Right lobe of liver (tissue), 6 donors: Measurements from ENCODE around the gene RDX. TPM values are rescaled to one million over a fixed set of nuclear protein-coding genes. Genes with fewer than 3 reads are reported as not detected.
"Not testable (repeated sequence)": the region's sequence is repeated elsewhere in the genome, so short reads cannot be mapped to it uniquely, and the experiment has no call there.

Source experiments
- ATAC-seq, 4 donors: fragments of 200-7000 bp; cut with Tn5 transposase; one replicate each; pipeline ENCODE4 v1.9.1; 2020; ENCODE audit warnings: mild to moderate bottlenecking in 4 of 4, moderate library complexity in 4 of 4
- DNase-seq, 3 donors: peaks; one replicate each; pipeline ENCODE4 v3.0.0-alpha.2; 2020
- H3K27ac ChIP-seq, 3 donors: fragments of 200-600 bp; one replicate each; pipeline ENCODE4 v1.8.0; 2022
- H3K27me3 ChIP-seq, 2 donors: fragments of 200-600 bp; one replicate each; pipeline ENCODE4 v1.8.0; 2022
- H3K36me3 ChIP-seq, 4 donors: fragments of 200-600 bp; sonication (generic) in 1 of 4; one replicate each; pipeline versions ENCODE4 v1.5.1 to v1.8.0; 2017 to 2022; ENCODE audit warnings: control low read depth in 1 of 4
- H3K4me1 ChIP-seq, 4 donors: fragments of 200-600 bp; sonication (generic) in 1 of 4; one replicate each; pipeline versions ENCODE4 v1.5.1 to v1.8.0; 2017 to 2022; ENCODE audit warnings: control low read depth in 1 of 4
- H3K4me3 ChIP-seq, 3 donors: fragments of 200-600 bp; one replicate each; pipeline ENCODE4 v1.8.0; 2022
- H3K9me3 ChIP-seq, 4 donors: fragments of 200-600 bp; sonication (generic) in 1 of 4; one replicate each; pipeline versions ENCODE4 v1.5.1 to v1.8.0; 2017 to 2022; ENCODE audit warnings: control low read depth in 1 of 4
- CTCF ChIP-seq, 4 donors: fragments of 200-600 bp in 3 of 4; fragments of 450-650 bp in 1 of 4; IDR thresholded peaks; one replicate each; pipeline versions ENCODE4 v1.5.1 to v1.8.0; 2016 to 2022; ENCODE audit warnings: antibody characterized with exemption in 4 of 4, mild to moderate bottlenecking in 2 of 4
- POLR2A ChIP-seq: fragments of 450-650 bp; IDR thresholded peaks from one replicate; pipeline ENCODE4 v1.6.1; 2017; ENCODE audit warnings: antibody characterized with exemption, mild to moderate bottlenecking
- WGBS: methylation state at CpG from one replicate; pipeline ENCODE4 v1.1.6; 2018; ENCODE audit warnings: low coverage, low lambda C conversion rate; ENCODE audit not compliant: insufficient coverage; ENCODE audit errors: missing lambda C conversion rate; 5-methylcytosine and 5-hydroxymethylcytosine counted together
- intact Hi-C, 2 donors: fragments of 100-400 bp; cut with DNase I; formaldehyde crosslinking; loops; one replicate each; pipeline versions ENCODE4 v1.11.2 to v1.14.1; 2022
- total RNA-seq, 6 experiments: library from RNA; depleted of rRNA in 2 of 6; stranded (reverse); fragments of >200 nt in 2 of 6; fragmentation: NEBNext Ultra II Directional in 3 of 6; extraction: Animal tissue kit (Norgen Biotek cat#: 25700) in 3 of 6; gene quantifications; one replicate each; pipeline versions ENCODE4 v1.1.0 to v1.2.4, GENCODE V29; 2016 to 2023
- donor health status: DM: no; HTN: yes; CAD: no.
- donor health status: DM: no; HTN: no; CAD: no.
- donor health status: DM: no; HTN: no; CAD: no.
- donor health status: DM: no; HTN: yes; CAD: no.
- donor health status: DM: no; HTN: yes; CAD: no.

Gene RDX
- total RNA-seq, 6 experiments from 2014 or later: 47.1 to 87.8 (median 81.8) TPM

- intact Hi-C loops: loop anchor here in 1 of 2 donors (10.0 kb wide), 1 partner anchor 60 kb away; no protein-coding TSS in a partner anchor
These were observed 1.9 kb downstream of the RDX start for GRCh38 chr11:110294509-110294908.

GRCh38 chr11:110293389-110293788 lies 3.0 kb downstream of the RDX start:
- ATAC-seq (no peak), DNase-seq (no peak)
- 53% methylated on average over 4 of the region's 4 CpGs for WGBS
- H3K27ac ChIP-seq: peak overlapping the region in 1 of 3 donors; percentile 11
- TF ChIP-seq CTCF (IDR thresholded peaks at IDR 0.05) (no peak), POLR2A (no peak)
- peaks cover 0 to 47% (median 10%) of the 10 kb centered on the region in 4 donors for H3K4me1 ChIP-seq
- H3K4me3 ChIP-seq: peak overlapping the region in 1 of 3 donors; percentile 80
- no peaks in the 10 kb centered on the region for H3K36me3 ChIP-seq
- no peaks in the 10 kb centered on the region for H3K9me3 ChIP-seq
- no peaks in the 10 kb centered on the region for H3K27me3 ChIP-seq
- intact Hi-C loops: loop anchor here in 1 of 2 donors (10.0 kb wide), 1 partner anchor 61 kb away; no protein-coding TSS in a partner anchor

More at GRCh38 chr11:110294509-110294908, 1.9 kb downstream of the RDX start:
- DNase-seq (no peak), ATAC-seq (no peak)
- Histone ChIP-seq H3K36me3 (no peaks in the 10 kb centered on the region), H3K27ac (peak overlapping the region in 2 of 3 donors; percentile 9 to 95), H3K9me3 (no peaks in the 10 kb centered on the region), H3K4me1 (peaks cover 0 to 55% (median 10%) of the 10 kb centered on the region in 4 donors), H3K27me3 (no peaks in the 10 kb centered on the region), H3K4me3 (peak overlapping the region in 2 of 3 donors; percentile 80 to 86)
- TF ChIP-seq CTCF (IDR thresholded peaks at IDR 0.05) (no peak), POLR2A (no peak)
- 18% methylated on average over 6 of the region's 6 CpGs for WGBS

GRCh38 chr11:110292146-110292545 lies 4.3 kb downstream of the RDX start:
- not testable (repeated sequence) for H3K27me3 ChIP-seq, H3K9me3 ChIP-seq, H3K27ac ChIP-seq, ATAC-seq, H3K4me3 ChIP-seq, DNase-seq, H3K36me3 ChIP-seq
- 73% methylated on average over 3 of the region's 4 CpGs for WGBS
- intact Hi-C loops: loop anchor here in 1 of 2 donors (10.0 kb wide), 1 partner anchor 63 kb away; no protein-coding TSS in a partner anchor
- peaks cover 0 to 40% (median 4%) of the 10 kb centered on the region in 4 donors for H3K4me1 ChIP-seq

- DNase-seq: no peak
- H3K36me3 ChIP-seq: no peaks in the 10 kb centered on the region
- 81% methylated on average over 7 of the region's 7 CpGs for WGBS
- H3K9me3 ChIP-seq: no peaks in the 10 kb centered on the region
- peaks cover 0 to 37% (median 2%) of the 10 kb centered on the region in 4 donors for H3K4me1 ChIP-seq
- no peak for ATAC-seq
- H3K27ac ChIP-seq: no peak overlapping the region
- no peak for TF ChIP-seq POLR2A
- no peak overlapping the region for H3K4me3 ChIP-seq
- H3K27me3 ChIP-seq: no peaks in the 10 kb centered on the region
- intact Hi-C loops: loop anchor here in 1 of 2 donors (10.0 kb wide), 1 partner anchor 64 kb away; no protein-coding TSS in a partner anchor
These were observed 5.7 kb downstream of the RDX start for GRCh38 chr11:110290591-110291334.

- Histone ChIP-seq H3K4me3 (no peak overlapping the region), H3K9me3 (no peaks in the 10 kb centered on the region), H3K27me3 (no peaks in the 10 kb centered on the region), H3K36me3 (no peaks in the 10 kb centered on the region), H3K27ac (no peak overlapping the region), H3K4me1 (peaks cover 0 to 30% (median 2%) of the 10 kb centered on the region in 4 donors)
- intact Hi-C loops: no loop called here
- no peak for TF ChIP-seq CTCF (IDR thresholded peaks at IDR 0.05)
- TF ChIP-seq POLR2A: no peak
- ATAC-seq: no peak
- DNase-seq: no peak
- 79% methylated on average over 10 of the region's 10 CpGs for WGBS
These were observed 6.9 kb downstream of the RDX start for GRCh38 chr11:110289472-110289871.
